Measurements from ENCODE around the gene CC2D1A. TPM values are rescaled to one million over a fixed set of nuclear protein-coding genes. Genes with fewer than 3 reads are reported as not detected.

Gene CC2D1A
- total RNA-seq, 4 donors from 2014 or later = 97.4 to 235 (median 184) TPM

- Histone ChIP-seq H3K9me3 (no peaks in the 10 kb centered on the region), H3K36me3 (peaks cover 0 to 39% (median 0%) of the 10 kb centered on the region in 3 donors), H3K4me3 (peak overlapping the region; percentile 76 to 99 (median 89)), H3K27me3 (no peaks in the 10 kb centered on the region), H3K27ac (peak overlapping the region; percentile 83 to 92 (median 90)), H3K4me1 (peaks cover 0 to 14% (median 5%) of the 10 kb centered on the region in 4 donors)
- TF ChIP-seq CTCF (IDR thresholded peaks at IDR 0.05) (peak in 2 of 6 experiments; percentile 1 to 19), POLR2A (IDR thresholded peaks at IDR 0.05) (peak in 1 of 2 donors; percentile 22)
- peak in 1 of 3 donors; percentile 70 for DNase-seq
Observed at GRCh38 chr19:13952931-13953531, 47.0 kb downstream of the CC2D1A start.

GRCh38 chr19:13954185-13954584 is 48.2 kb downstream of the CC2D1A start:
- TF ChIP-seq POLR2A (IDR thresholded peaks at IDR 0.05) = no peak
- no peak for TF ChIP-seq CTCF (IDR thresholded peaks at IDR 0.05)
- Histone ChIP-seq H3K27ac (no peak overlapping the region), H3K4me1 (peaks cover 0 to 14% (median 5%) of the 10 kb centered on the region in 4 donors), H3K4me3 (no peak overlapping the region), H3K36me3 (peaks cover 0 to 51% (median 0%) of the 10 kb centered on the region in 3 donors), H3K27me3 (no peaks in the 10 kb centered on the region), H3K9me3 (no peaks in the 10 kb centered on the region)
- no peak for DNase-seq

GRCh38 chr19:13955662-13956364 is 49.8 kb downstream of the CC2D1A start:
- no peak overlapping the region for H3K27ac ChIP-seq
- peaks cover 0 to 67% (median 0%) of the 10 kb centered on the region in 3 donors for H3K36me3 ChIP-seq
- no peaks in the 10 kb centered on the region for H3K9me3 ChIP-seq
- no peak for DNase-seq
- TF ChIP-seq POLR2A (IDR thresholded peaks at IDR 0.05) = no peak
- TF ChIP-seq CTCF (IDR thresholded peaks at IDR 0.05) = no peak
- peaks cover 0 to 14% (median 5%) of the 10 kb centered on the region in 4 donors for H3K4me1 ChIP-seq
- no peaks in the 10 kb centered on the region for H3K27me3 ChIP-seq
- no peak overlapping the region for H3K4me3 ChIP-seq

GRCh38 chr19:13956365-13956744 is 50.4 kb downstream of the CC2D1A start:
- no peak overlapping the region for H3K4me3 ChIP-seq
- H3K9me3 ChIP-seq = no peaks in the 10 kb centered on the region
- peaks cover 0 to 72% (median 0%) of the 10 kb centered on the region in 3 donors for H3K36me3 ChIP-seq
- H3K27ac ChIP-seq = no peak overlapping the region
- no peaks in the 10 kb centered on the region for H3K27me3 ChIP-seq
- TF ChIP-seq CTCF (IDR thresholded peaks at IDR 0.05) = no peak
- peaks cover 0 to 14% (median 5%) of the 10 kb centered on the region in 4 donors for H3K4me1 ChIP-seq
- DNase-seq = no peak

- peaks cover 0 to 78% (median 0%) of the 10 kb centered on the region in 3 donors for H3K36me3 ChIP-seq
- H3K4me3 ChIP-seq = no peak overlapping the region
- H3K4me1 ChIP-seq = peaks cover 0 to 14% (median 5%) of the 10 kb centered on the region in 4 donors
- TF ChIP-seq POLR2A (IDR thresholded peaks at IDR 0.05) (no peak), CTCF (IDR thresholded peaks at IDR 0.05) (no peak)
- H3K27ac ChIP-seq = no peak overlapping the region
- H3K27me3 ChIP-seq = no peaks in the 10 kb centered on the region
- H3K9me3 ChIP-seq = no peaks in the 10 kb centered on the region
- no peak for DNase-seq
Observed at GRCh38 chr19:13957051-13957450, 51.0 kb downstream of the CC2D1A start.
